ENCODE data around the gene VIM. TPM values are rescaled to one million over a fixed set of nuclear protein-coding genes. Genes with fewer than 3 reads are reported as not detected.

Gene VIM
- total and polyA plus RNA-seq, 2 of the 4 experiments (the other 2 are of a cell fraction) = 4,502 to 6,735 TPM

- Histone ChIP-seq H2BK20ac (ENCODE audit: low read depth, low read length) (no peak overlapping the region), H3K9ac (ENCODE audit: low read depth, low read length) (no peak overlapping the region)
- POLR2A ChIA-PET (ENCODE audit: unreplicated experiment) = no interaction called here
Observed at GRCh38 chr10:17255512-17255911, 27.5 kb downstream of the VIM start.

More at GRCh38 chr10:17255512-17255911, 27.5 kb downstream of the VIM start:
- Histone ChIP-seq H3K4me1 (ENCODE audit: control insufficient read depth, insufficient read depth, low read length) (no peaks in the 10 kb centered on the region), H4K91ac (ENCODE audit: insufficient read depth, low read depth, low read length) (no peak overlapping the region), H2AFZ (replicated peaks; ENCODE audit: low read length, poor library complexity) (no peak overlapping the region), H2AK5ac (ENCODE audit: low read depth, low read length) (no peak overlapping the region), H3K79me1 (ENCODE audit: low read depth in 1 of 2, low read length in 2 of 2) (no peaks in the 10 kb centered on the region), H4K20me1 (ENCODE audit: insufficient read depth, low read length) (no peaks in the 10 kb centered on the region), H3K9me1 (ENCODE audit: insufficient read depth, low read length) (no peaks in the 10 kb centered on the region), H3K36me3 (ENCODE audit: control insufficient read depth, insufficient read depth, low read length) (no peaks in the 10 kb centered on the region), H3K4me3 (ENCODE audit: insufficient read depth, low read depth, low read length) (no peak overlapping the region), H2BK5ac (ENCODE audit: low read depth, low read length, poor library complexity, severe bottlenecking) (no peak overlapping the region), H3K27me3 (ENCODE audit: control insufficient read depth, insufficient read depth, low read length) (no peaks in the 10 kb centered on the region), H2AK9ac (replicated peaks; ENCODE audit: low read depth, low read length, poor library complexity) (no peak overlapping the region), H3K18ac (ENCODE audit: low read depth, low read length) (no peak overlapping the region), H3K27ac (ENCODE audit: insufficient read depth, low read length) (no peak overlapping the region), H3K14ac (replicated peaks; ENCODE audit: low read depth, low read length) (no peak overlapping the region), H2BK120ac (ENCODE audit: low read depth, low read length) (no peak overlapping the region), H3K4me2 (ENCODE audit: low read depth, low read length) (no peak overlapping the region), H4K8ac (ENCODE audit: low read depth in 2 of 2, low read length in 2 of 2) (no peak overlapping the region), H3K56ac (ENCODE audit: extremely low read depth, insufficient read depth, low read length) (no peak overlapping the region), H4K5ac (ENCODE audit: low read depth, low read length) (no peak overlapping the region), H2BK15ac (ENCODE audit: low read depth, low read length) (no peak overlapping the region), H3K4ac (ENCODE audit: low read depth, low read length) (no peak overlapping the region), H3K23ac (ENCODE audit: low read depth, low read length) (no peak overlapping the region), H3K9me3 (ENCODE audit: control insufficient read depth, insufficient read depth, low read length) (no peaks in the 10 kb centered on the region)
- BruUV-seq (replicated peaks) = no TSS peak
- dilution Hi-C loops (cut with HindIII; ENCODE audit: low sequenced_read_pairs, unreplicated experiment) = no loop called here
- no CpG with 5 or more reads among the region's 3 CpGs for whole genome bisulfite sequencing, 2 experiments (ENCODE audit: extremely low coverage in 2 of 2, insufficient read length in 1 of 2)
- TF ChIP-seq POLR2A (IDR thresholded peaks at IDR 0.05; ENCODE audit: low read depth, low read length) = no peak
- no peak for TF ChIP-seq MAZ (IDR thresholded peaks at IDR 0.05; ENCODE audit: borderline replicate concordance, low read depth, low read length)
- no peak for TF ChIP-seq NFE2L2 (IDR thresholded peaks at IDR 0.05; ENCODE audit: low read depth, low read length)
- TF ChIP-seq SMC3 (IDR thresholded peaks at IDR 0.05; ENCODE audit: low read depth, low read length) = no peak
- no peak for TF ChIP-seq CEBPB (IDR thresholded peaks at IDR 0.05; ENCODE audit: low read depth, low read length)
- no peak for TF ChIP-seq FOS (IDR thresholded peaks at IDR 0.05; ENCODE audit: low read depth, low read length)
- no peak for TF ChIP-seq CTCF (conservative IDR thresholded peaks at IDR 0.05; ENCODE audit: low read depth, low read length)
- no peak for TF ChIP-seq RFX5 (IDR thresholded peaks at IDR 0.05; ENCODE audit: low read depth, low read length)
- no peak for TF ChIP-seq CHD1 (IDR thresholded peaks at IDR 0.05; ENCODE audit: low read depth, low read length)
- TF ChIP-seq MXI1 (IDR thresholded peaks at IDR 0.05; ENCODE audit: borderline replicate concordance, low read depth, low read length) = no peak
- no peak for TF ChIP-seq USF2 (IDR thresholded peaks at IDR 0.05; ENCODE audit: low read depth, low read length)
- no peak for TF ChIP-seq BHLHE40 (IDR thresholded peaks at IDR 0.05; ENCODE audit: low read depth, low read length)
- no peak for TF ChIP-seq MAFK (IDR thresholded peaks at IDR 0.05; ENCODE audit: low read depth, low read length)
- CTCF ChIA-PET = interaction anchor here (0.8 kb wide), 1 partner anchor 9 kb away, joined by 3 read pairs; no protein-coding TSS in a partner anchor
- ATAC-seq (ENCODE audit: low read depth) = no peak
- no peak for DNase-seq
- in situ Hi-C loops (cut with MboI; ENCODE audit: low sequenced_read_pairs) = loop anchor here (5.0 to 25.0 kb wide), 2 partner anchors 413 to 1368 kb away; no protein-coding TSS in a partner anchor
- intact Hi-C loops (cut with micrococcal nuclease) = no loop called here

Data from IMR-90 (cell line).